A549 (cell line): ENCODE data around the gene DISP3. TPM values are rescaled to one million over a fixed set of nuclear protein-coding genes. Genes with fewer than 3 reads are reported as not detected.

ENCODE experiments used
- ATAC-seq, 2 experiments: fragments of 200-7000 bp in 1 of 2; fragments of >200 bp in 1 of 2; cut with Nextera tagmentation in 1 of 2; cut with Tn5 transposase in 1 of 2; 3 replicates each; pipeline versions ENCODE4 v1.8.0 to v1.9.1; 2018 to 2020; ENCODE audit warnings: mild to moderate bottlenecking in 1 of 2, moderate library complexity in 1 of 2
- CTCF ChIA-PET: fragments of 300-600 bp; sonication (Branson Sonifier 250); formaldehyde crosslinking; extraction: SDS; loops from one replicate; lab custom pipeline; 2021; ENCODE audit warnings: antibody characterized with exemption, inconsistent platforms; lab: Yijun Ruan, JAX
- POLR2A ChIA-PET: fragments of 350-600 bp; formaldehyde crosslinking; extraction: SDS; loops from one replicate; lab custom pipeline; 2021; ENCODE audit warnings: antibody characterized with exemption, inconsistent platforms; lab: Yijun Ruan, JAX
- DNase-seq, 2 experiments: peaks; one replicate each; pipeline versions ENCODE4 v3.0.0 to v3.0.0-alpha.2; 2011 to 2016; ENCODE audit warnings: low read depth in 1 of 2, low spot score in 1 of 2
- FAIRE-seq: peaks from 2 replicates; lab custom pipeline; 2011; peaks lifted over from hg19 to GRCh38; lab: Jason Lieb, UNC
- H3K27ac ChIP-seq, 2 experiments: fragments of >200 bp; sonication (Bioruptor Twin); formaldehyde crosslinking; 3 replicates each; pipeline ENCODE4 v1.5.1; 2016 to 2017
- H3K4me1 ChIP-seq: fragments of >200 bp; sonication (Bioruptor Twin); formaldehyde crosslinking; 3 replicates; pipeline ENCODE4 v1.6.1; 2016
- H3K4me2 ChIP-seq: fragments of >200 bp; sonication (Bioruptor Twin); formaldehyde crosslinking; 3 replicates; pipeline ENCODE4 v1.6.1; 2016
- H3K4me3 ChIP-seq: fragments of >200 bp; sonication (Bioruptor Twin); formaldehyde crosslinking; 3 replicates; pipeline ENCODE4 v1.5.1; 2016
- H3K9me3 ChIP-seq: fragments of >200 bp; sonication (Bioruptor Twin); formaldehyde crosslinking; 3 replicates; pipeline ENCODE4 v1.6.1; 2016
- CBX8 ChIP-seq: fragments of 200-600 bp; sonication (generic); IDR thresholded peaks from 2 replicates; pipeline ENCODE4 v1.6.1; 2016
- CEBPB ChIP-seq, 2 experiments: fragments of >200 bp in 1 of 2; sonication (Bioruptor Twin) in 1 of 2; formaldehyde crosslinking in 1 of 2; IDR thresholded peaks; 2 replicates each; pipeline ENCODE4 v1.6.1; 2012 to 2016
- CHD2 ChIP-seq: fragments of 150-350 bp; IDR thresholded peaks from 2 replicates; pipeline ENCODE4 v1.6.1; 2014; ENCODE audit warnings: low read length; ENCODE audit not compliant: partially characterized antibody
- EHF ChIP-seq: fragments of 250-450 bp; sonication (Bioruptor Pico); IDR thresholded peaks from 2 replicates; pipeline ENCODE4 v1.5.0; 2020; ENCODE audit warnings: mild to moderate bottlenecking
- ESRRA ChIP-seq: fragments of 150-350 bp; IDR thresholded peaks from 2 replicates; pipeline ENCODE4 v1.6.1; 2014; ENCODE audit warnings: mild to moderate bottlenecking, low read length, borderline replicate concordance
- FOSB ChIP-seq: fragments of 250-450 bp; sonication (Bioruptor Pico); IDR thresholded peaks from 2 replicates; pipeline ENCODE4 v1.5.0; 2020; ENCODE audit warnings: mild to moderate bottlenecking, moderate library complexity
- FOSL2 ChIP-seq, 2 experiments: fragments of 450-650 bp in 1 of 2; fragments of >200 bp in 1 of 2; sonication (Bioruptor Twin) in 1 of 2; formaldehyde crosslinking; IDR thresholded peaks; 2 replicates each; pipeline versions ENCODE4 v1.5.0 to v1.6.1; 2016 to 2020; ENCODE audit warnings: mild to moderate bottlenecking in 1 of 2, moderate library complexity in 1 of 2
- FOXS1 ChIP-seq: fragments of 250-450 bp; sonication (Bioruptor Pico); IDR thresholded peaks from 2 replicates; pipeline ENCODE4 v1.5.0; 2020; ENCODE audit warnings: mild to moderate bottlenecking, moderate library complexity
- GATA3 ChIP-seq: IDR thresholded peaks from 2 replicates; pipeline ENCODE4 v1.6.1; 2012; ENCODE audit warnings: borderline replicate concordance
- HDAC2 ChIP-seq: fragments of 200-600 bp; sonication (generic); IDR thresholded peaks from 2 replicates; pipeline ENCODE4 v1.6.1; 2016
- HEYL ChIP-seq: fragments of 250-450 bp; sonication (Bioruptor Pico); IDR thresholded peaks from 2 replicates; pipeline ENCODE4 v1.8.0; 2021; ENCODE audit warnings: mild to moderate bottlenecking, moderate library complexity
- HOXA7 ChIP-seq: fragments of 250-450 bp; sonication (Bioruptor Pico); IDR thresholded peaks from 2 replicates; pipeline ENCODE4 v1.5.0; 2020; ENCODE audit warnings: mild to moderate bottlenecking, moderate library complexity
- HOXB13 ChIP-seq: fragments of 250-450 bp; sonication (Bioruptor Pico); IDR thresholded peaks from 2 replicates; pipeline ENCODE4 v1.5.0; 2020; ENCODE audit warnings: low read depth, mild to moderate bottlenecking, moderate library complexity
- JUNB ChIP-seq: fragments of >200 bp; sonication (Bioruptor Twin); formaldehyde crosslinking; IDR thresholded peaks from 2 replicates; pipeline ENCODE4 v1.6.1; 2016
- KDM1A ChIP-seq: fragments of 200-600 bp; sonication (generic); IDR thresholded peaks from 2 replicates; pipeline ENCODE4 v1.6.1; 2016; ENCODE audit warnings: low read depth, mild to moderate bottlenecking
- NPAS2 ChIP-seq: fragments of 250-450 bp; sonication (Bioruptor Pico); IDR thresholded peaks from 2 replicates; pipeline ENCODE4 v1.8.0; 2022; ENCODE audit warnings: mild to moderate bottlenecking, moderate library complexity, borderline replicate concordance
- PHF8 ChIP-seq: fragments of 200-600 bp; sonication (generic); IDR thresholded peaks from 2 replicates; pipeline ENCODE4 v1.6.1; 2016; ENCODE audit warnings: low read depth, mild to moderate bottlenecking, antibody characterized with exemption, moderate library complexity, borderline replicate concordance
- POLR2A ChIP-seq: IDR thresholded peaks from 2 replicates; pipeline ENCODE4 v1.6.1; 2012; ENCODE audit warnings: mild to moderate bottlenecking, low read length
- RCOR1 ChIP-seq: fragments of 150-350 bp; IDR thresholded peaks from 2 replicates; pipeline ENCODE4 v1.6.1; 2014; ENCODE audit warnings: antibody characterized with exemption, low read length, low read depth
- RNF2 ChIP-seq: fragments of 200-600 bp; sonication (generic); IDR thresholded peaks from 2 replicates; pipeline ENCODE4 v1.6.1; 2016; ENCODE audit warnings: low read depth, mild to moderate bottlenecking, antibody characterized with exemption, moderate library complexity, borderline replicate concordance
- SREBF2 ChIP-seq: fragments of 450-650 bp; IDR thresholded peaks from 2 replicates; pipeline ENCODE4 v1.6.1; 2014; ENCODE audit warnings: mild to moderate bottlenecking, moderate library complexity
- TP53 ChIP-seq: fragments of 250-450 bp; sonication (Bioruptor Pico); IDR thresholded peaks from 2 replicates; pipeline ENCODE4 v1.5.0; 2021; ENCODE audit warnings: mild to moderate bottlenecking, moderate library complexity
- ZC3H11A ChIP-seq: fragments of 450-650 bp; IDR thresholded peaks from 2 replicates; pipeline ENCODE4 v1.6.1; 2014; ENCODE audit warnings: antibody characterized with exemption, mild to moderate bottlenecking
- ZSCAN20 ChIP-seq: fragments of 250-450 bp; sonication (Bioruptor Pico); IDR thresholded peaks from 2 replicates; pipeline ENCODE4 v1.8.0; 2022; ENCODE audit warnings: mild to moderate bottlenecking, moderate library complexity
- WGBS: methylation state at CpG from one replicate; pipeline ENCODE4 v1.1.6; 2017; ENCODE audit errors: missing lambda C conversion rate; 5-methylcytosine and 5-hydroxymethylcytosine counted together
- polyA plus RNA-seq, 4 experiments: library from polyadenylated mRNA; depleted of rRNA in 3 of 4; stranded (reverse); fragments of >200 nt; fragmentation: RNase III in 1 of 4; extraction: RNeasy Plus Mini Kit Qiagen cat#74134 plus additional on column Dnase treatment in 1 of 4; gene quantifications; 2 replicates in 3 of 4; 3 replicates in 1 of 4; pipeline ENCODE4 v1.2.3, GENCODE V29; 2011 to 2017
- TF ChIP-seq, protein P1 (sequence below): fragments of 250-450 bp; sonication (Bioruptor Pico); IDR thresholded peaks from 2 replicates; pipeline ENCODE4 v1.5.0; 2021; ENCODE audit warnings: mild to moderate bottlenecking, moderate library complexity, borderline replicate concordance
- TF ChIP-seq, protein P2 (sequence below): fragments of 200-600 bp; sonication (generic); IDR thresholded peaks from 2 replicates; pipeline ENCODE4 v1.6.1; 2016; ENCODE audit warnings: antibody characterized with exemption, mild to moderate bottlenecking, moderate library complexity
- TF ChIP-seq, protein P3 (sequence below): fragments of 250-450 bp; sonication (Bioruptor Pico); IDR thresholded peaks from 2 replicates; pipeline ENCODE4 v1.5.0; 2020; ENCODE audit warnings: low read depth, mild to moderate bottlenecking, moderate library complexity

The DISP3 gene
- polyA plus RNA-seq, 2 of the 4 experiments (the other 2 are of a cell fraction): 0.09 to 0.22 TPM

DNA sequence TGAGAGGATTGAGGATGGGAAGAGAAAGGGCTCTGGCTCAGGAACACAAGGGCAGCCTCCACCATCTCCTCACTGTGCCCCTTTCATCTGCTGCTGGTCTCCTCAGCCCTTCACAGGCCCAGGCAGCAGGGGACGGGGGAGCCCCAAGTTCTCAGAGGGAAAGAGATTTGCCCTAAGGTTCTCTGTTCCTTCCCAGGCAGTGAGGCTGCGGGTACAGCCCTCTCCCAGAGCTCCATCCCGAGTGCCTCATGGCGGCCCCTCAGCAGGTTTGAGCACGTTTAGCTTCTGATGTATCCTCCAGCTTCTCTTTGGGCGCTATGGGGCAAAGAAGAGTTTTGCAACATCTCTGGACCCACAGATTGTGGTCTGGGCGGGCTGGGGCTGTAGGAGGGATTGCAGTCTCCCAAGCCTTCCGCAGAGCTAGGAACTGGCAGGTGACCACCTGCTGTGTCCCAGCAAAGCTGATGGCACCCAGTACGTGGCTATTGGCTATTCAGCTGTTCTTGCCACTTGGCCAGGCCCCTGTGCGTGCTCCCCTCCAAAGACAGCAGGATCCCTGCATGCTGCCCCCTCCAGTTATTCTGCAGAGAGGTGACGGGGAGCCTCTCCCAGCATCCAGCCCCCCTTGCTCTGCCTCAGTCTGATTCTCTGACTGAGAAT is 10.1 kb downstream of the DISP3 start (continued):
- TF ChIP-seq, protein P1, sequence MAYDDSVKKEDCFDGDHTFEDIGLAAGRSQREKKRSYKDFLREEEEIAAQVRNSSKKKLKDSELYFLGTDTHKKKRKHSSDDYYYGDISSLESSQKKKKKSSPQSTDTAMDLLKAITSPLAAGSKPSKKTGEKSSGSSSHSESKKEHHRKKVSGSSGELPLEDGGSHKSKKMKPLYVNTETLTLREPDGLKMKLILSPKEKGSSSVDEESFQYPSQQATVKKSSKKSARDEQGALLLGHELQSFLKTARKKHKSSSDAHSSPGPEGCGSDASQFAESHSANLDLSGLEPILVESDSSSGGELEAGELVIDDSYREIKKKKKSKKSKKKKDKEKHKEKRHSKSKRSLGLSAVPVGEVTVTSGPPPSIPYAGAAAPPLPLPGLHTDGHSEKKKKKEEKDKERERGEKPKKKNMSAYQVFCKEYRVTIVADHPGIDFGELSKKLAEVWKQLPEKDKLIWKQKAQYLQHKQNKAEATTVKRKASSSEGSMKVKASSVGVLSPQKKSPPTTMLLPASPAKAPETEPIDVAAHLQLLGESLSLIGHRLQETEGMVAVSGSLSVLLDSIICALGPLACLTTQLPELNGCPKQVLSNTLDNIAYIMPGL (CRISPR knock-in tag): no peak
- TF ChIP-seq HOXA7: no peak
- TF ChIP-seq RCOR1: no peak

DNA sequence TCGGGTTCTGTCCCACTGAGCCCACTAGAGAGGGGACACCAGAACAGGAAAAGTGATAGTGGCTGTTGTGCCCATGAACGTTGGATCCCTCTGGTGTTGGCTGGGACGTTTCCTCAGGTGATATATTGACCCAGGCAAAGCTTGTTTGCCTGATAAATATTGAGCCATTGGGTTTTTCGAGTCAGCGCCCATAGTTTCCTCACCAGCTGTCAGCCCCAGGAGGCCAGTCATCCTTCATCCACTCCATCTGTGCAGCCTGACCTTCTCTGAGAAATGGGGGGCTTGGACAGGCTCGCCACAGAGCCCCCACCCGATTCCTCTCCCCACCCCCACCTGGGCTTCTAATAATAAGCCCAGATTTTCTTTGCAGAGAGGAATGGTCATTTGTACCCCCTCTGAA is 13.3 kb downstream of the DISP3 start:
- Histone ChIP-seq H3K4me3 (no peak overlapping the region), H3K4me2 (no peak overlapping the region), H3K27ac (no peak overlapping the region), H3K9me3 (no peaks in the 10 kb centered on the region), H3K4me1 (no peaks in the 10 kb centered on the region)
- ChIA-PET CTCF (interaction anchor here (0.7 kb wide), 1 partner anchor 14 kb away, joined by 3 read pairs; the partner anchor contains the start of gene DISP3), POLR2A (no interaction called here)
- TF ChIP-seq EHF (CRISPR knock-in tag) (no peak), FOSB (CRISPR knock-in tag) (no peak), RNF2 (no peak), CHD2 (no peak), KDM1A (no peak), HEYL (CRISPR knock-in tag) (no peak), FOXS1 (CRISPR knock-in tag) (no peak)
- 3% methylated on average over 6 of the region's 7 CpGs for WGBS
- no peak for FAIRE-seq
- no peak for ATAC-seq
- DNase-seq: no peak

DNA sequence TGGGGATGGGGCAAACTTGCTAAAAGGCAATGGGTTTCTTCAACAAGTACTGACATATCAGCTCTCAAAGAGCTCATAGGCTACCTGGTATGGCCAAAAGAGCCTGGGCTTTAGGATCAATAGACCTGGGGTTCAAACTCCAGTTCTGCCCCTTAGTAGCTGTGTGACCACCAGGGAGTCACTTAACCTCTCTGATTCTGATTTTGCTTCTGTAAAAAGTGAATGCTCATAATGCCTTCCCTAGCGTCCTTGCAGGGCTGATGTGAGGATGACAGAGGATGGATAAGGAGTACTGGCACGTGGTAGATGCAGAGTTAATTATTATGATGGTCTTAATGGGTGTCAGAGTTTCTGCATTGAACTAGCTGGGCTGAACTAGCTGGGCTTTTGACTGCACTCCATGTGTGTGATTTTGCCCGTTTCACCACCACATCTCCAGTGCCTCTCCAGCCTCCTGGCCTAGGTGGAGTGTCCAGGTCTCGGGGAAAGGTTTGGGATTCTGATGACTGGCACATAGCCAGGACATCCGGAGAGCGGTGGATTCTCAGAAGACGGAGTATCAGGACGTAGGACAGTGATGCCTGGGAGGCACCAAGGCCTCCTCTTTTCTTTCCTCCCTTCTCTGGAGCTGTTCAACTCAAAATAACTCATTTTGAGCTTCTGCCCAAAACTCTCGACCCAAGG is 15.2 kb downstream of the DISP3 start:
- DNase-seq (no peak), ATAC-seq (no peak), FAIRE-seq (no peak)
- CTCF ChIA-PET: interaction anchor here (1.7 kb wide), 1 partner anchor 13 kb away, joined by 4 read pairs; no protein-coding TSS in a partner anchor
- no peaks in the 10 kb centered on the region for H3K9me3 ChIP-seq
- no peak overlapping the region for H3K4me3 ChIP-seq
- POLR2A ChIA-PET: no interaction called here
- TF ChIP-seq CBX8: no peak
- TF ChIP-seq FOSL2 (IDR thresholded peaks at IDR 0.05): no peak
- TF ChIP-seq FOSL2 (CRISPR knock-in tag; IDR thresholded peaks at IDR 0.05): no peak
- TF ChIP-seq JUNB: no peak
- no peak for TF ChIP-seq HDAC2
- TF ChIP-seq CEBPB (IDR thresholded peaks at IDR 0.05): no peak
- no peak for TF ChIP-seq RCOR1
- TF ChIP-seq SREBF2: no peak
- no peak for TF ChIP-seq TP53 (CRISPR knock-in tag)
- TF ChIP-seq NPAS2 (CRISPR knock-in tag): no peak
- no peak for TF ChIP-seq GATA3
- TF ChIP-seq, protein P2, sequence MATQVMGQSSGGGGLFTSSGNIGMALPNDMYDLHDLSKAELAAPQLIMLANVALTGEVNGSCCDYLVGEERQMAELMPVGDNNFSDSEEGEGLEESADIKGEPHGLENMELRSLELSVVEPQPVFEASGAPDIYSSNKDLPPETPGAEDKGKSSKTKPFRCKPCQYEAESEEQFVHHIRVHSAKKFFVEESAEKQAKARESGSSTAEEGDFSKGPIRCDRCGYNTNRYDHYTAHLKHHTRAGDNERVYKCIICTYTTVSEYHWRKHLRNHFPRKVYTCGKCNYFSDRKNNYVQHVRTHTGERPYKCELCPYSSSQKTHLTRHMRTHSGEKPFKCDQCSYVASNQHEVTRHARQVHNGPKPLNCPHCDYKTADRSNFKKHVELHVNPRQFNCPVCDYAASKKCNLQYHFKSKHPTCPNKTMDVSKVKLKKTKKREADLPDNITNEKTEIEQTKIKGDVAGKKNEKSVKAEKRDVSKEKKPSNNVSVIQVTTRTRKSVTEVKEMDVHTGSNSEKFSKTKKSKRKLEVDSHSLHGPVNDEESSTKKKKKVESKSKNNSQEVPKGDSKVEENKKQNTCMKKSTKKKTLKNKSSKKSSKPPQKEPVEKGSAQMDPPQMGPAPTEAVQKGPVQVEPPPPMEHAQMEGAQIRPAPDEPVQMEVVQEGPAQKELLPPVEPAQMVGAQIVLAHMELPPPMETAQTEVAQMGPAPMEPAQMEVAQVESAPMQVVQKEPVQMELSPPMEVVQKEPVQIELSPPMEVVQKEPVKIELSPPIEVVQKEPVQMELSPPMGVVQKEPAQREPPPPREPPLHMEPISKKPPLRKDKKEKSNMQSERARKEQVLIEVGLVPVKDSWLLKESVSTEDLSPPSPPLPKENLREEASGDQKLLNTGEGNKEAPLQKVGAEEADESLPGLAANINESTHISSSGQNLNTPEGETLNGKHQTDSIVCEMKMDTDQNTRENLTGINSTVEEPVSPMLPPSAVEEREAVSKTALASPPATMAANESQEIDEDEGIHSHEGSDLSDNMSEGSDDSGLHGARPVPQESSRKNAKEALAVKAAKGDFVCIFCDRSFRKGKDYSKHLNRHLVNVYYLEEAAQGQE: no peak
- TF ChIP-seq HEYL (CRISPR knock-in tag): no peak
- TF ChIP-seq PHF8: no peak
- no peak for TF ChIP-seq POLR2A
- TF ChIP-seq, protein P3, sequence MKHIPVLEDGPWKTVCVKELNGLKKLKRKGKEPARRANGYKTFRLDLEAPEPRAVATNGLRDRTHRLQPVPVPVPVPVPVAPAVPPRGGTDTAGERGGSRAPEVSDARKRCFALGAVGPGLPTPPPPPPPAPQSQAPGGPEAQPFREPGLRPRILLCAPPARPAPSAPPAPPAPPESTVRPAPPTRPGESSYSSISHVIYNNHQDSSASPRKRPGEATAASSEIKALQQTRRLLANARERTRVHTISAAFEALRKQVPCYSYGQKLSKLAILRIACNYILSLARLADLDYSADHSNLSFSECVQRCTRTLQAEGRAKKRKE (CRISPR knock-in tag): no peak
- TF ChIP-seq ESRRA: no peak
- TF ChIP-seq ZC3H11A: no peak
- TF ChIP-seq HOXB13 (CRISPR knock-in tag): no peak
- TF ChIP-seq ZSCAN20 (CRISPR knock-in tag): no peak
- H3K27ac ChIP-seq: no peak overlapping the region
- H3K4me1 ChIP-seq: no peaks in the 10 kb centered on the region
- H3K4me2 ChIP-seq: no peak overlapping the region
- 24% methylated on average over 6 of the region's 9 CpGs for WGBS
